Upper lobe of right lung (tissue), 1 donor: ENCODE measurements around the gene ZMAT3. TPM values are rescaled to one million over a fixed set of nuclear protein-coding genes. Genes with fewer than 3 reads are reported as not detected.
"Not testable (repeated sequence)": the region's sequence is repeated elsewhere in the genome, so short reads cannot be mapped to it uniquely, and the experiment has no call there.

Experiments
- ATAC-seq: fragments of 200-7000 bp; cut with Tn5 transposase; one replicate; pipeline ENCODE4 v1.9.1; 2020; ENCODE audit warnings: mild to moderate bottlenecking, moderate library complexity
- DNase-seq: peaks from one replicate; pipeline ENCODE4 v3.0.0-alpha.2; 2020
- H3K27ac ChIP-seq: fragments of 200-600 bp; one replicate; pipeline ENCODE4 v1.8.0; 2022
- H3K27me3 ChIP-seq: fragments of 200-600 bp; one replicate; pipeline ENCODE4 v1.8.0; 2022; ENCODE audit warnings: mild to moderate bottlenecking
- H3K36me3 ChIP-seq: fragments of 200-600 bp; one replicate; pipeline ENCODE4 v1.8.0; 2022
- H3K4me1 ChIP-seq: fragments of 200-600 bp; one replicate; pipeline ENCODE4 v1.8.0; 2022
- H3K4me3 ChIP-seq: fragments of 200-600 bp; one replicate; pipeline ENCODE4 v1.8.0; 2022; ENCODE audit warnings: mild to moderate bottlenecking
- H3K9me3 ChIP-seq: fragments of 200-600 bp; one replicate; pipeline ENCODE4 v1.8.0; 2022
- CTCF ChIP-seq: fragments of 200-600 bp; IDR thresholded peaks from one replicate; pipeline ENCODE4 v1.8.0; 2022; ENCODE audit warnings: antibody characterized with exemption
- intact Hi-C: fragments of 100-400 bp; cut with DNase I; formaldehyde crosslinking; loops from one replicate; pipeline ENCODE4 v1.11.0; 2022
- long read RNA-seq: library from polyadenylated mRNA; unstranded; transcript quantifications from one replicate; pipeline ENCODE4 v2.0.0, GENCODE V29; 2021
- total RNA-seq: library from RNA; stranded (reverse); fragmentation: NEBNext Ultra II Directional; extraction: Animal tissue kit (Norgen Biotek cat#: 25700); gene quantifications from one replicate; pipeline ENCODE4 v1.2.1, GENCODE V29; 2021
- donor health status: DM: no; HTN: yes; CAD: no; lungs with severe emphysema.

Gene ZMAT3, protein sequence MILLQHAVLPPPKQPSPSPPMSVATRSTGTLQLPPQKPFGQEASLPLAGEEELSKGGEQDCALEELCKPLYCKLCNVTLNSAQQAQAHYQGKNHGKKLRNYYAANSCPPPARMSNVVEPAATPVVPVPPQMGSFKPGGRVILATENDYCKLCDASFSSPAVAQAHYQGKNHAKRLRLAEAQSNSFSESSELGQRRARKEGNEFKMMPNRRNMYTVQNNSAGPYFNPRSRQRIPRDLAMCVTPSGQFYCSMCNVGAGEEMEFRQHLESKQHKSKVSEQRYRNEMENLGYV
- total RNA-seq = 30.9 TPM
- long read RNA-seq, full-length matches to known transcripts = 7 of 41 reads
- long read RNA-seq, partial matches to known transcripts = 27 of 41 reads
- long read RNA-seq, other reads (novel, unspliced or antisense) = 7 of 41 reads

DNA sequence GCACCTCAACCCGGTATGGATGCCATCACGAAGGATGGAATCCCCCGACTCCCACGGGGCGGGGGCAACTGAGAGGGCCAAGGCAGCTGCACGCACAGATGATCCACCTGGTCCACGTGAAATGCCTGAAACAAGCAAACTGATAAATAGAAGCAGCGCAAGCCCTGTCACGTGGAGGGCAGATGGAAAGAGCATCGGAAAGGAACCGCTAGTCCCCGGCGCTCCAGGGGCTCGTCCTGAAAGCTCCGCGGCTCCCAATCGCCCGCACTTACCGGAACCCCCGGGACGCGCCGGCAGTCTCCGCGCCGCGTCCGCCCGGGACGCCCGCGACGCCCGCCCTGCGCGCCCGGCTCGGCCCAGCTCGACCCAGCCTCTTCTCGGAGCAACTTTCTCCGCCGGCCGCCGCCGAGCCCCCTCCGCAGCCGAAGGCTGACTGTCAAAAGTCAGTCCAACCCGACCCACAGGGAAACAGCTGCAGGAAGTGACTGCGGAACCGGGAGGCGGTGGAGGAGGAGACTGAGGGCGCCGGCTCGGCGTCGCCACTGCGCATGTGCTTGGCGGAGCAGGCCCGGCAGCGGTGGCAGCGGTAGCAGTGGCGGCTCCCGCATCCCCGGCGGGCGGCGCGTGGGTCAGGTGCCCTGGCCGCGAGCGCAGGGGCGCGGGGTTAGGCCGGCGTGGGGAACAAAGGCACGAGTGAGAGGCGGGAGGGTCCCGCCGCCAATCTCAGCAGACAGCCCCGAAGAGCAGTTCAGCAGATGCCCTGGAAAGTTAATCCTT, at the start of gene ZMAT3:
Gene ZMAT3, minus strand, starts transcription at position 487 of the 777 bp plus-strand sequence. CDS start 4,057 bp downstream, outside the sequence.
- Histone ChIP-seq H3K27ac (peak within 1 kb of the TSS; percentile 91), H3K36me3 (peaks cover 9% of the 10 kb centered on the region), H3K9me3 (no peaks in the 10 kb centered on the region), H3K27me3 (no peaks in the 10 kb centered on the region), H3K4me3 (peak within 1 kb of the TSS; percentile 80), H3K4me1 (peaks cover 7% of the 10 kb centered on the region)
- peak; percentile 95 for DNase-seq
- intact Hi-C loops = no loop called here
- peak; percentile 99 for ATAC-seq
- TF ChIP-seq CTCF = no peak

- ATAC-seq (no peak), DNase-seq (no peak)
- Histone ChIP-seq H3K36me3 (no peaks in the 10 kb centered on the region), H3K27ac (no peak overlapping the region), H3K27me3 (no peaks in the 10 kb centered on the region), H3K9me3 (no peaks in the 10 kb centered on the region), H3K4me3 (no peak overlapping the region), H3K4me1 (no peaks in the 10 kb centered on the region)
- intact Hi-C loops = no loop called here
- TF ChIP-seq CTCF = no peak
These were observed 45.2 kb upstream of the ZMAT3 start for GRCh38 chr3:179116816-179117215.

GRCh38 chr3:179115444-179115843, 43.8 kb upstream of the ZMAT3 start:
- H3K27ac ChIP-seq, DNase-seq, H3K27me3 ChIP-seq, H3K4me3 ChIP-seq, ATAC-seq, H3K9me3 ChIP-seq, H3K36me3 ChIP-seq, intact Hi-C loops, H3K4me1 ChIP-seq: not testable (repeated sequence)

GRCh38 chr3:179113903-179114302, 42.3 kb upstream of the ZMAT3 start:
- Histone ChIP-seq H3K27ac (no peak overlapping the region), H3K4me3 (no peak overlapping the region), H3K27me3 (no peaks in the 10 kb centered on the region), H3K4me1 (no peaks in the 10 kb centered on the region), H3K9me3 (no peaks in the 10 kb centered on the region), H3K36me3 (no peaks in the 10 kb centered on the region)
- DNase-seq (no peak), ATAC-seq (no peak)
- TF ChIP-seq CTCF = no peak
- intact Hi-C loops = no loop called here

- no peak overlapping the region for H3K4me3 ChIP-seq
- intact Hi-C loops = no loop called here
- no peak for TF ChIP-seq CTCF
- no peak overlapping the region for H3K27ac ChIP-seq
- H3K9me3 ChIP-seq = no peaks in the 10 kb centered on the region
- no peak for ATAC-seq
- no peaks in the 10 kb centered on the region for H3K36me3 ChIP-seq
- H3K27me3 ChIP-seq = no peaks in the 10 kb centered on the region
- no peaks in the 10 kb centered on the region for H3K4me1 ChIP-seq
- no peak for DNase-seq
These were observed 36.5 kb upstream of the ZMAT3 start for GRCh38 chr3:179108086-179108485.

DNA sequence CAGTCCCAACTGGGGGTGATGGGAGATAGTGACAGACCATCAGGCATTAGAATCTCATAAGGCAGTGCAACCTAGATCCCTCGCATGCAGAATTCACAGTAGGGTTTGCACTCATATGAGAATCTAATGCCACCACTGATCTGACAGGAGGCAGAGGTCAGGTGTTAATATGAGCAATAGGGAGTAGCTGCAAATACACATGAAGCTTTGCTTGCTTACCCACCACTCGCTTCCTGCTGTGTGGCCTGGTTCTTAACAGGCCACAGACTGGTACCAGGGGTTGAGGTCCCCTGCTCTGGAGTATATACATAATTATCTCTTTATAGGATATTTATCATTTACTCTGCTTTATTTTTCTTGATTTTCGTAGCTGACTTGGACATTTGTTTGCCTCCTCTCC, 36.0 kb upstream of the ZMAT3 start:
- H3K9me3 ChIP-seq = no peaks in the 10 kb centered on the region

More for the DNA sequence above, 36.0 kb upstream of the ZMAT3 start:
- intact Hi-C loops = no loop called here
- ATAC-seq = no peak
- DNase-seq = no peak
- no peak for TF ChIP-seq CTCF
- Histone ChIP-seq H3K27ac (no peak overlapping the region), H3K4me3 (no peak overlapping the region), H3K27me3 (no peaks in the 10 kb centered on the region), H3K36me3 (no peaks in the 10 kb centered on the region), H3K4me1 (no peaks in the 10 kb centered on the region)
